Stimulated activated CD4-positive, alpha-beta T cell treated with anti-CD3 and anti-CD28 coated beads, Interleukin-12 subunit alpha, Interleukin-12 subunit beta, amount 100 ng/mL, for 4 hours (primary cell): Measurements from ENCODE around the gene ATP10A.

ENCODE experiments used
- DNase-seq: peaks from one replicate; pipeline ENCODE4 v3.0.0-alpha.2; 2020

ATP10A gene

DNA sequence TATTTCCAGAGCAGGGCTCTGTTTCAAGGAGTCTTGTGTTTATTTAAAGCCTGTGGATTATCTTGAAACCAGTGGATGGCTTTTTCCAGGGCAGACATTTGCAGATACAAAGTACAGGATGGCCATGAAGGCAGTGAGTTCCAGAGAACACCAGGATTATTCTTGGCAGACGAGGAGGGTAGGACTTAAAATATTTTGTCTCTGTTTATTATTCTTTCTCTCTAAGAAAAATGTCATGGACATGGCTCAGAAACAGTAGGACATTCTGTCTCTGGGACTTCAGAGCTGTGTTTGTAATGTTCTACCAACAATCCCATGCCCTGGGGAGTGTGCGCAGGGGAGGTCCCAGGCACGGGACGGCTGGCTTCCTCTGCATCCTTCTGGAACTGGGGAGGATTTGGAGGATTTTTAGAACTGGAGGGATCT is 125.9 kb downstream of the ATP10A start:
- no peak for DNase-seq

DNA sequence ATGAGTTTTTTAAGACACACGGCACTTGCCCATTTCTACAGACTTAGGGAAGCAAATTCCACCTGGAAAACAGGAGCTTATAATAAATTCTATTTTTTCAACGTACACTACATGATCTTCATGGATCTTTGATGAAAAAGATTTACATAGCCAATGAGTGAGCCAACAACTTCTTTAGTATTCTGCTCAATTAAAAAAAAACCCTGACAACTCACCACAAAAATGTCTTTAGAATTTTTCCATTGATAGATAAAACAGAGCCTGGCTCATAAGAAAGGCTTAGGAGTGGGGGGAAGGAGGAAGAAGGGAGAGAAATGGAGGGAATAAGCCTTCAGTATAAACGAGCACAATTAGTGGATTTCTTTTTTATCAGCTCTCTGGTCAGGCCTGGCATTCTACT is 126.7 kb downstream of the ATP10A start:
- DNase-seq, result no peak

DNA sequence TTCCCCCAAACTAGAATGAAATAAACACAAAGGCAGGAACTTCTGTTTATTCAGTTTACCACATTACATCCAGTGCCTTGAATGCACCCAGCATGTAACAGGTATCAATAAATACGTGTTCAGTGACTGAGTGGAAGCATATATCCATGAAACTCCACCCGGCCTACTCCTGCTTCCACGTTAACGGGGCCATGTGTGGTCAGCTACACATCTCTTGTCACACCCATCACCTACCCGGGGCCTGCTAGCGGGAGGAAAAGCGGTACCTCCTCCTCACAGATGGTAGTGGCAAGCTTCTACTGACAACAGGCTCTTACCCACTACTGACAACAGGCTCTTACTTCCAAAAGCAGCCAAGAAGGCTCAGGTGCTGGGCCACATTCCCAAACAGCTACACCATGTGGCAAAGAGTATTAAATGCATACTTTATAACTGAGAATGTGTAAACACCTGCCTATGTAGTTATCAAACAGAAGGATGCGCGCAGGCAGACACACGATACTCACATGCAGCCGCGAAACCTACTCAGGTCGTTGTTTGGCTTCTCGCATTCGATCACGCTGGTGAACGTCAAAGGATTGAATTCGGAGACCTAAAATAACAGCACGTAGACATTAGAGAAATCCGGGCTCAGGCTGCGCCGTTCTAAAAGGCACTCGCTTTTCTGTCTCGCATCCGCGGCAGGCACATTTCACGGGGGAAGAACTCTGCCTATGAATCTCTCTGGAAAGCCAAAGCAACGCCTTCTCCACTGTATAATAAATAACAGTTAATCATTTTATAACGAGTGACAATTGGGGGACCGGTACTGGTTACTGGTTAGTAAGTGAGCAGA is 127.4 kb downstream of the ATP10A start:
- DNase-seq, result no peak

DNA sequence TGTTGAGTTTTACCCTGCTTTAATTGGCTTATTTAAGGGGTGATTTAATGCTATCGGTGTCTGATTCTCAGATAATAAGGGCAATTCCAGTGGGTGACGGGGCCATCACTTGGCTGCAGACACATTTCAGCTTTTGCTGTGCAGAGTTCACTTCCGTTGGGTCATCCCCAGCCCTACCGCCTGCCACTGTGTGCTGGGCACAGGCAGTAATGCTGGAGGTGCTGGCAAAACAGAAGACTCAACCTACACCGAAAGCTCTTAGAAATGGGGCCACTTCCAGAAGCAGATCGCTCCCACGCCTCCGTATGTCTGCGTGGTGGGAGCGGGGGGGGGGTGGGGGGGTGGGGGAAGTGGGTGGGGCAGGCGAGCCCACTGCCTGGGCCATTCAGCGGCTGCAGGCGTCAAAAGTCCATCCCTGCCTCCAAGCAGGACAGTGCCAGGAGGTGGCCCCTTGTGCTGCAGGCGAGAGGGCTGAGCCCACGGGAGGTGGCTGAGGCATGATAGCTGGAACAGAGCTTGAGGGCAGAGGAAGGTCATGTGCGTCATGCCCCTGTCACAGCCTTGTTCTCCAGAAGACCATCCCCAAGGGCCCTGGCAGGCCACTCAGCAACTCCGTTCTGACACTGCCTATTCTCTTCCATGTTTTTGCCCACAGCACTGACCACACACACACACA is 128.3 kb downstream of the ATP10A start:
- no peak for DNase-seq

DNA sequence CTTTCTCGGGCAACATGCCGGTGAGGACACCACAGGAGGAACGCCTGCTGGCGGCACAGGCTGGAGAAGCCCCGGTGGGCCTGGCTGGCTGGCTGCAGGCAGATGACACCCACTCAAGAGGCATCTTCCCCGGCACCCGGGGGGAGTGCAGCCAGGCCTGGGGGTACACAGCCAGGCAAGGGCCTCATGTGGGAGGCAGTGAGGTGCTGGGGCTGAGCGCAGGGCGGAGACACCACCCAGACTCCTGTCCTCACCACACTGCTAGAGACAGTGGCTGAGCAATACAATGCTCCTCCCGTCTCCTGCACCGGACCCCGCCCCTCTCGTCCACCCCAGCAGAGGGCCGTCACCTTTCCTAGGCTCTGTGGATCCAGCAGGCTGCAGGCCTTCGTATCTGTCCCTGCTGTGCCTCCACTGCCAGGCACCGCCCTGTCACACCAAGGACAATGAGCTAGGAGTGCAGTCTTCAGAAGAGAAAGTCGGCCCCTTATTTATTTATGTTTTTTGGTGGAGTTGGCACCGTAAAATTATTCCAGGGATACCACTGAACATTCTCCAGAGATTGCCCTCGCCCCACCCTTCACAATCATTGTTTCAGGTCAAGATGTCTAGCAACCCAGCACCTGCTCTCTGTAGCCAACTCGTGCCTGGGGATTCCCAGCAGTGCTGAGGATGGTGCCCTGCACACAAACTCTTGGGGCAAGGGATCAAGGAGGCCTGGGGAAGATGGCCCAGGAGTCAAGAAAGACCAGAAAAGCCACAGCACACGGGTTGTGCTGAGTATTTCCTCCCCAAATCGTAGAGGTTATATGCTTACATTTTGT is 129.1 kb downstream of the ATP10A start:
- no peak for DNase-seq

DNA sequence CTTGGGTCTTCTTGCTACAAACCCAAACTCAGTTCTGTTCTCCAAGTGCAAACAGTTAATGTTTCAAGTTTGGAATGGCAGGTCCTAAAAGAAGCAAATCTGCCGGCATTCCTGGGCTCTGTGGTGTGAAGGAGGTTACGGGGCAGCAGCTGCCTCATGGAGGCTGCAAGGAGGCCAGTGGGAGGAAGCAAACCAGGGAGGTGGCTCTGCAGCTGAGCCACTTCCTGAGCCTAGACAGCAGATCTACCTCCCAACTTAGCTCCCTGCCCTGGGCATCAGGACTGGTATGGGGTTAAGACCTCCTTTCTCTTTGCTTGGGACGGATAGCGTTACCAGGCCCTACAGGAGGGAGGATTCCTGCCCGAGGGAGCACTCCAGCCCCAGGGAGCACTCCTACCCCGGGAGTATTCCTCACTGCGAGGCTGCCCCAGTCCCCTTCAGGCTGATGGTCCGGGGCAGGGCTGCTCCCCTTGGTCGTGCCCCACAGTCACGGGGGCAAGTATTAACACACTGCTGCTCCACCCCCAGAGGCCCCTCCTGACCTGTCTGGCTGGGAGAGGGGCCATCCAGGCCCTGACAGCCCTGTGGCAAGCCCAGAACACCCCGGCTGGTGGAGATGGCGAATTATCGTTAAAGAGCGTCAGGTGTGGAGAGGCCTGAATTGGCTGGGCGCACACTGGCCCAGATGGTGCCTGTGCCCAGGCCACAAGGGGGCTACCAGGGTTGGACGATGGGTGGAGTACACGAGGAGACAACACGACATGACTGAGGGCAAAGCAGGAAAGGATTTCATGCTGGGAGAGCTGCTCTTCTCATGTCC is 129.9 kb downstream of the ATP10A start:
- no peak for DNase-seq

DNA sequence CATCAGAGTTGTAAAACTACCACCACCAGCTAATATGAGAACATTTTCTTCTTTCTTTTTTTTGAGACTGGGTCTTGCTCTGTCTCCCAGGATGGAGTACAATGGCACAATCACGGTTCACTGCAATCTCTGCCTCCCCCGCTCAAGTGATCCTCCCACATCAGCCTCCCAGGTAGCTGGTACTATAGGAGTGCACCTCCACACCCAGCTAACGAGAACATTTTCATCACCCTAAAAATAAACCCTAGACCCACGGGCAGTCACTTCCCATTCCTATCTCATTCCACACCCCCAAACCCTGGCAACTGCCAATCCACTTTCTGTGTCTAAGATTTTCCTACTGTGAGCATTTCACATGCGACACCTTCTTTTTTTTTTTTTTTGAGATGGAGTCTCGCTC is 130.9 kb downstream of the ATP10A start:
- no peak for DNase-seq

DNA sequence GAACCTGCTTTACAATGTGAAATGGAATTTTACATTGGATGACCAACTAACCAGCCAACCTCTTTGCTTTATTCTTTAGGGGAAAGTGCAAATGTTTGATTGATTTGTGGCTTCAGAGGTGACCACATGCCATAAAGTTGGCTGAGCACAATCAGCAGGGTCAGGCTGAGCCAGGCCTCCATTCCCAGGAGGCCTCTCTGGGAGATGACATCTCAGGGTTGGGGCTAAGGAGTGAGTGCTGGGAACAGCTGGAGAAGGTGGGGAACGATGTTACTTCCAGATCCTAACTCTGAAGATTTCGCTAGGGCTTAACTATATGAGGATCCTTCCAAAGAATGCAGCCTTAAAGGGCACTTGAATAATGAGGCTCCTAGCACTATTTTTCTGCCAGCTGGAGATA is 131.7 kb downstream of the ATP10A start:
- no peak for DNase-seq

DNA sequence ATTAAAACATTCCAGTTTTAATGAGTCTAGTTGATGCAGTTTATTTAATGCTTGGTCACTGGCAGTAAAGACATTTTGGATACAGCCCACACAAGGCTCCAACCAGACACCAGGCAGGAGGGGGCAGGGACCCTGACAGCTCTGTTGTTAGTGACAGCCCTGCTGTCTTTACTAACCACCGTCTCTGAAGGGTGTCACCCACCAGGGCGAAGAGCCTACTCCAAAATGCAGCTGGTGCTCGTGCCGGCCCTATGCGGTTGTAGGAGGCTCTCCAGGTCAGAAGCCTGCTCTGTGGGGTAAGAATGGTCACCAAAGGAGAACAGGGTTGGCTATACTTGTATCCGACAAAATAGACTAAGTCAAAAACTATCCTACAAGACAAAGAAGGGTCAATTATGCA is 132.2 kb downstream of the ATP10A start:
- no peak for DNase-seq

DNA sequence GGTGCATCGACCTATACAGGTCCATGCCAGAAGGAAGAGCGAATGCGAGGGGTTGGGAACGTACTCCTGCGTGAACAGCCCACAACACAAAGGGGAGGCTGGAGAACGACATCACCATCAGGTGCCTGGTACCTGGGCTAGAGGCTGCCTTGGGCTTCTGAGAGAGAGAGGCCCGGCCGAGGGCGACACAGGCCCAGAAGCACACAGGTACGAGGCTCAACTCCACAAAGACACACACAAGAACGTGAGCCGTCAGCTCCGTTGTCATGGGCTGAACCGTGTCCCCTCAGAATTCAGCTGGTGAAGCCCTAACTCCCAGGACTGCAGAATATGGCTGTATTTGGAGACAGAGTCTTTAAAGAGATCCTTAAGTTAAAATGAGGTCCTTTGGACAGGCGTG is 134.3 kb downstream of the ATP10A start:
- DNase-seq, result no peak

DNA sequence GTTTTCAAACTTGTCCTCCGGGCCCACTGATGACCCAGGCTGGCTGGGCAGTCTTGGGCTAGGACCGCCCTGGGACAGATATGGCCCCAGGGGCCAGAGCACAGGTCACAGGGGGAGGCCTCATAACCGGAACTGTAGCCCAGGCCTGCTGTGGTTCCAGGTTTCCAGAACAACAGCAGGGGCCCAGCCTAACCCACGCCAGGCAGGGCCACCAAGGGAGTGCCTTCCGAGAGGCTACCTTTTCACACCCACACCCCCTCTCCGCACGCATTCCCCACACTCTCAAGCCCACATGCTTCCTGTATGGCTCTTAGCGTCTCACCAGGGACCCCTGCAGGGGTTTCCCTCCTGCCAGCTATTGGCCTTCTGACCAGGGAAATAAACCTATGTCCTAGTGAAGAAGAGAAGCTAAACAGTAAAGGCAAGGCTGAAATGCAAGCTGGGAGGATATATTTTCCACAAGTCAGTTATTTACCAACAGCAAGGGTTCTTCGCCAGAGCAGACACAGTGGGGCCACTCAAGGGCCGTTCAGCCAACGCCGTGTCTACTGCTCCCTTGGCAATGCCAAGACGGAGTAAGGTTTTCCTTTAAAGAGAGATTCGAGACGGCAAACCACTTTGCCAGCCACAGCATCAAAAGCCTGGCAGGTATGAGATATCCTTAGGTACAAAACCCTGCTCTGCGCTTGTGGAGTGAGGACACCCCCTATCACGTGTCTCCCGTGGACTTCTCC is 135.1 kb downstream of the ATP10A start:
- no peak for DNase-seq

DNA sequence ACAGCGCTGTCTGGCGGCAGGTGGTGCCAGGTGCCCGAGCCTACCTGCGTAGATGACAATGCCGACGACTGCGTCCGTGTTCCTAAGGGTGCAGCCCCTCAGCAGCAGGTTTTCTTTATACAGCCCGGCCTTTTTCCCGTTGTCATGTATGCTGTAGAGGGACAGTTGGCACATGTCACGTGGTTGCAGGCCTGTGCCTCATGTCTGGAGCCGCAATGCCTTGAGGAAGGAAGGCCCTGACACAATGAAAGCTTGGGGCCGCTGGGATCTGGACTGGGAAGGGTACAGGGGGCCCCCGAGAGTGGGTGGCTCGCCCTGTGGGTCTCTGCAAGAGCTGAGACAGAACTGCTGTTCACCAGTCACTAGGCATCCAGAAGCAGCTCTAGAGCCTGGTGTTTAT is 136.0 kb downstream of the ATP10A start:
- DNase-seq, result no peak

DNA sequence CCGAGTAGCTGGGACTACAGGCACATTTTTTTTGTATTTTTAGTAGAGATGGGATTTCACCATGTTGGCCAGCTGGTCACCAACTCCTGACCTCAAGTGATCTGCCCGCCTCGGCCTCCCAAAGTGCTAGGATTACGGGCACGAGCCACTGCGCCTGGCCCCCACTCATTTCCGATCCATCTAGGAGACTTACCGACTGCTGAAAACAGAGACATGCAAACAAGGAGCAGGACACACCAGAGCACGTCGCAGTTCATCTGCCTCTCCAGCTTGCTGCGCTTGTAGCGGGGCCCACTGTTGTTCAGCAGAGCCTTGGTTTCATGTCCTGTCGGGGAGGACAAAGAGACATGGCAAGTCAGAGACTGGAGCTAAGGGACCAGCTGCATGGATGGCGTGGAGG is 137.4 kb downstream of the ATP10A start:
- no peak for DNase-seq

DNA sequence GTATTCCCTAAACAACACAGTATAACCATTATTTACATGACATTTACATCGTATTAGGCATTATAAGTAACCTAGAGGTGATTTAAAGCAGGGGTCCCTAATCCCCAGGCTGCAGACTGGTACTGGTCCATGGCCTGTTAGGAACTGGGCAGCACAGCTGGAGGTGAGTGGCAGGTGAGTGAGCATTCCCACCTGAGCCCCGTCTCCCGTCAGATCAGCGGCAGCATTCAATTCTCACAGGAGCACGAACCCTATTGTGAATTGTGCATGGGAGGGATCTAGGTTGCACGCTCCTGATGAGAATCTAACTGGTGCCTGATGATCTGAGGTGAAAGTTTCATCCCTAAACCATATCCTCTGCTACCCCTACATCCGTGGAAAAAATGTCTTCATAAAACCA is 138.2 kb downstream of the ATP10A start:
- DNase-seq, result no peak

DNA sequence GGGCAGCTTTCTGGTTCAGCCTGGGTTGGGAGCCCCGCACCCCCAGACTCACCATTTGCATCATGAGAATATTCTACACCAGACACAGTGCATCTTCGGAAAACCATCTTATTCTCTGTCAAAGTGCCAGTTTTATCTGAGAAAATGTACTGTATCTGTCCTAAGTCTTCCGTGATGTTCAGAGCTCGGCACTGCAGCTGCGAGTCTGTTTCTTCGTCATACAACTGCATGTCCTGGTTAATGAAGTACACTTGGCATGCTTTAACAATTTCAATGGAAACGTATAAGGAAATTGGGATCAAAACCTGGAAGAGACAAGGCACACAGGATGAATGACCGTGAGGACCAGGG is 141.5 kb downstream of the ATP10A start:
- no peak for DNase-seq

DNA sequence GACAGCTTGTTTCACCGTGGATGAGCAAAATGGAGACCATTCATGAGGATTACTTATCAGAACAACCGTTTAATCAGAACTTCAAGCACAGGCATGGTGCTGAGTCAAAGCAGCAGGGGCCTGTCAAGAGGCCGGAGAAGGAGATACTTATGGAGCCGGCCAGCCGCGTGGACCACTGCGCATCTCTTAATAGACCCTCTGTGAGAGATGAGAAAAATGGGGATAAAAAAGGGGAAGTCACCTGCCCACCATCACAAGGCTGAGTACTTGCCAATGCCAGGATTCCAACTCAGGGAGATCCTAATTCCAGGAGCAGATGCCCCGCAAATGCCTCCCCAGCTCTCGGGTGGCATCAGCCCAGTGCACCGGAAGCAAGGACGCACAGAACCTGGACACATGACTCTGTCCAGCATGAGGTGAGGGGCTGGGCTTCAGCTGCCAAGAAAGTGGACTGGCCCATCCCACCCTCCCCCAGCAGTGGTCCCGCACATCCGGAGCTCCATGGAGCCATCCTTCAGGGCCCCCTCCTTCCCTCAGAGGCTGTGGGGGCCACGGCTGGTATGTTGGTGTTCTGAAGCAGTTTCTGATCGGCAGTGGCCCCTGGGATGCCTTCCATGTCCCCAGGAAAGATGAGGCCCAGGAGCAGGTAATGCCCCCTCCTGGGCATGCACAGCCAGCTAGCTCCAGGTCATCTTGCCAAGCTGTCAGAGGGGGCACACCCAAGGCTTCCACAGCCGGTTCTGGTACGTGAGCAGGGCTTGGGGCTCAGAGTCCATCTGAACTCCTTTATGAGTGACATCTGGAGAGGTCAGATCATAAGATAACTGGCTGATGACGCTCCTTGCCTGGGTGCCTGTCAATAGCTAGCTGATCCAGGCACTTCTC is 143.8 kb downstream of the ATP10A start:
- DNase-seq, result no peak

DNA sequence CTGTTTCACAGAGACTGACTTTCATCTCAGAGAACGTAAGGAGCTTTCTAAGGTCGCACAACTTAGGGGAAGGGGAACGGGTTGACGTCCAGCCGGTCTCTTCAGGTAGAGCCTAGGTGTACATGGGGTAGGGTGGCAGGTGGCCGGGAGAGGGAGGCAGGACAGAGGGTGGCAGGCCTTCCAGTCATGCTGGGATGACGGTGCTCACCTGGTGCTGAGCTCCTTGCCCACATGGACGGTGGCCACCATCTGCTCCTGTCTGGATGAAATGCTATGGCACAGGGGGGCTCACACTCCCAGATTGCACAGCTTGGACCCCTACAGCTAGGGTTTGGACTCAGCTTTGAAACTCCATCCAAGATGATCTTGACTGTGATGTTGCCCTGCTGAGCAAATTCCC is 144.5 kb downstream of the ATP10A start:
- DNase-seq, result no peak

DNA sequence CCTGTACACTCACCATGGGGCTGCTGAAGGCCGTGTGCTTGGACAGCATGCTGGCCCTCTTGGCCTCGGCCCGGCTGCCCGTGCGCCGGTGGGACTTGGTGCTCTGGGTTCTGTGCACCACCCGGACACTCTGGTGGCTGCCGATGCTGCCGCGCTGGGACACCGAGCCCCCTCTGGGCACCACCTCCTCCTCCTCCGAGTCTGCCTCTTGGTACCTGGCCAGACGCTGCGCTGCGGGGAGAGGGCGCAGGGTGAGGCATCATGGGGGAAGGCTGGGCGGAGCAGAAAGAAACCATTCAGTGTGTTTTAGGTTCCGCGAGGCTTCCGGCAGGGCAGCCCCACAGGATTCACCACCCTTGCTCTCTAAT is 145.0 kb downstream of the ATP10A start:
- DNase-seq, result no peak

DNA sequence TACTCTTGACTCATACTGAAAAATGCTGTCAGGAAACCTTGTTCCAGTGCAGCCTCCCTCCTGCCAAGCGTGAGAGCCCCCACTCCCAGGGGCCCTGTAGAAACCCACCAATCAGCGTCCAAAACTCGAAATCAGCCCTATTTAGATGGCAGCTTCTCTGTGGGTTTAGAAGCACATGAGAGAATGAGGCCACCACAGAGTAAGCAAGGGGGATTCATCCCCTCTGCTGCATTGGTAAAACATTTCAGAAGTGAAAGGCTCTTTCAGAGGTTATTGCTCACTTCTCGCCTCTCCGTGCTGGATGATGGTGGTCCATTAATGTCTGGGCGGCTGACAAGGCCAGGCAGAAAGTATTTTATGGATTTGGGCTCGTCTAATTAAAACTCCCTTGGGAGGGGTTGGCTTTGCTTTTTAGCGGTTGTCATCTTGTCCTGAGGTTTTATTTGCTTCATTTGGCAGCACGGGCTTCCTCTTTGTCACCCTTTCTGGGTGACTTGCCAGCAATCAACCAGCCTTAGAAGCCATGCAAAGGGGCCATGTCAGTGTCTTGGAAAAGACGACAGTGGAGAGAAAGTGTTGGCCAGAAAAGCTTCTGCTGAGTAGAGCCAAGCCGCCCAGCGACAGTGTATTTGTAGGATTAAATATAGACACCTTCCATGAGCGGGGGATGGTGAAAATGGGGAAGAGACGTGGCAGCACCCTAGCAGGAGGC is 145.5 kb downstream of the ATP10A start:
- no peak for DNase-seq

DNA sequence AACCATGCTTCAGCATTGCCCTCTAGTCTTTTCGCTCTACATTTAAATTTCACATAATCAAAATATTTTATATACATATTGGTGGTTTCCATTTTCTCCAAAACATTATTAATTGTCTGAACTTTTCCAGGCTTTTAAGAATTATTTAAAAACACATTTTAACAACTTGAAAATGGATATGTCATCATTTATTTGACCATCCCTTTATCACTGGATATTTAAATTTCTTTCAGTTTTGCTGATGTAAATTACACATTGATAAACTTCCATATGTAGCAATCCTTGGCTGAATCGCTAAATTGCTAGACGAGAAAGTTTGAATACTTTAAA is 146.0 kb downstream of the ATP10A start:
- no peak for DNase-seq
